Peyer's patch (tissue), 4 donors: ENCODE measurements around the gene UGT1A10.

Experiments used
- POLR2A ChIP-seq, 2 donors: fragments of 450-650 bp; IDR thresholded peaks; one replicate each; pipeline ENCODE4 v1.5.1; 2017; ENCODE audit warnings: antibody characterized with exemption in 2 of 2, mild to moderate bottlenecking in 2 of 2, moderate library complexity in 2 of 2
- TF ChIP-seq, protein P1 (sequence below), 6 experiments: fragments of 450-650 bp in 4 of 6; fragments of 200-600 bp in 2 of 6; sonication (generic) in 1 of 6; IDR thresholded peaks; one replicate each; pipeline ENCODE4 v1.5.1; 2017 to 2019; ENCODE audit warnings: antibody characterized with exemption in 6 of 6, mild to moderate bottlenecking in 3 of 6, moderate library complexity in 1 of 6

GRCh38 chr2:233643128-233643527 is 6.9 kb downstream of the UGT1A10 start:
- TF ChIP-seq, protein P1, sequence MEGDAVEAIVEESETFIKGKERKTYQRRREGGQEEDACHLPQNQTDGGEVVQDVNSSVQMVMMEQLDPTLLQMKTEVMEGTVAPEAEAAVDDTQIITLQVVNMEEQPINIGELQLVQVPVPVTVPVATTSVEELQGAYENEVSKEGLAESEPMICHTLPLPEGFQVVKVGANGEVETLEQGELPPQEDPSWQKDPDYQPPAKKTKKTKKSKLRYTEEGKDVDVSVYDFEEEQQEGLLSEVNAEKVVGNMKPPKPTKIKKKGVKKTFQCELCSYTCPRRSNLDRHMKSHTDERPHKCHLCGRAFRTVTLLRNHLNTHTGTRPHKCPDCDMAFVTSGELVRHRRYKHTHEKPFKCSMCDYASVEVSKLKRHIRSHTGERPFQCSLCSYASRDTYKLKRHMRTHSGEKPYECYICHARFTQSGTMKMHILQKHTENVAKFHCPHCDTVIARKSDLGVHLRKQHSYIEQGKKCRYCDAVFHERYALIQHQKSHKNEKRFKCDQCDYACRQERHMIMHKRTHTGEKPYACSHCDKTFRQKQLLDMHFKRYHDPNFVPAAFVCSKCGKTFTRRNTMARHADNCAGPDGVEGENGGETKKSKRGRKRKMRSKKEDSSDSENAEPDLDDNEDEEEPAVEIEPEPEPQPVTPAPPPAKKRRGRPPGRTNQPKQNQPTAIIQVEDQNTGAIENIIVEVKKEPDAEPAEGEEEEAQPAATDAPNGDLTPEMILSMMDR (IDR thresholded peaks at IDR 0.05) = peak in 3 of 6 experiments; percentile 29 to 51 (median 42)
- TF ChIP-seq POLR2A (IDR thresholded peaks at IDR 0.05) = no peak
